Measurements from ENCODE around the gene OXA1L. TPM values are rescaled to one million over a fixed set of nuclear protein-coding genes. Genes with fewer than 3 reads are reported as not detected.
A peak's percentile ranks its signal among the peaks of the same experiment; 100 is the strongest.

The OXA1L gene
- total and polyA plus RNA-seq, 2 of the 13 experiments (the other 11 are each of a cell fraction or from before 2014, with no cell fraction given) = 230 to 589 TPM

DNA sequence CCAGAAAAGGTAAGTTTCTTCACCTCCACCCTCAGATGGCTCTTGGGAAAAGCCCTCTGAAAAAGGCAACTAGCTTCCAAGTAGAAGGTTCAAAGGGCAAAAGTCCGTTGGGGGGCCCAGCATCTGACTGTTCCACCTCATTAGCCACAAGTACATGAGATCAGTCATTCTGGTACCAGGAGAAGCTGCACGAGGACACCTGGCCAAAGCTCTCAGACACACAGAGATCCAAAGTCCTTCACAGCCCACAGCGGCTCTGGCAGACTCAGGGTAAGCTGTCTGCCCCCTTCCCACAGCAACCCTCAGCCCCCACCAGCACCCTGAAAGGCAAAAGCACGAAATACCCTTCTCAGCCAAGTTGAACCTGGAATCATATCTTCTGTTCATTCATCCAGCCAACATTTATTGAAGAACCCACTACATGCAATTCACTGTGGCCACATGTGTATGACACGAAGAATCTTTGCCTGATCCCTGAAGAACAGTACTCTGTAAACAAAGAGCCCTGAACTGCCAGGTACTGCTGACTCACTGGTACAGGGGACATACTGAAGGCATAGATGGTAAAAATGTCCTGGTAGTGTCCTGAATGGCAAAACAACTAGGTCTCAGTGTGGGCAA lies 29.7 kb downstream of the OXA1L start (continued):
- TF ChIP-seq BCL3 (CRISPR knock-in tag; IDR thresholded peaks at IDR 0.05) = 0 out of 2 replicates have a peak, but pooled peaks have one; percentile 58
- peak; percentile 18; the same call in 1 of the 2 replicates for TF ChIP-seq ZNF772 (CRISPR knock-in tag; IDR thresholded peaks at IDR 0.05)
- no peak for TF ChIP-seq ZUFSP (CRISPR knock-in tag; IDR thresholded peaks at IDR 0.05; ENCODE audit: borderline replicate concordance)
- peak; percentile 85; the same call in 1 of the 2 replicates for TF ChIP-seq ZNF614 (CRISPR knock-in tag; IDR thresholded peaks at IDR 0.05; ENCODE audit: borderline replicate concordance)
- peak; percentile 82 for TF ChIP-seq FOXA3 (CRISPR knock-in tag; IDR thresholded peaks at IDR 0.05)
- TF ChIP-seq ZNF891 (CRISPR knock-in tag; IDR thresholded peaks at IDR 0.05) = 0 out of 2 replicates have a peak, but pooled peaks have one; percentile 30
- TF ChIP-seq ZNF460 (CRISPR knock-in tag; IDR thresholded peaks at IDR 0.05; ENCODE audit: borderline replicate concordance) = no peak
- TF ChIP-seq, protein P1, sequence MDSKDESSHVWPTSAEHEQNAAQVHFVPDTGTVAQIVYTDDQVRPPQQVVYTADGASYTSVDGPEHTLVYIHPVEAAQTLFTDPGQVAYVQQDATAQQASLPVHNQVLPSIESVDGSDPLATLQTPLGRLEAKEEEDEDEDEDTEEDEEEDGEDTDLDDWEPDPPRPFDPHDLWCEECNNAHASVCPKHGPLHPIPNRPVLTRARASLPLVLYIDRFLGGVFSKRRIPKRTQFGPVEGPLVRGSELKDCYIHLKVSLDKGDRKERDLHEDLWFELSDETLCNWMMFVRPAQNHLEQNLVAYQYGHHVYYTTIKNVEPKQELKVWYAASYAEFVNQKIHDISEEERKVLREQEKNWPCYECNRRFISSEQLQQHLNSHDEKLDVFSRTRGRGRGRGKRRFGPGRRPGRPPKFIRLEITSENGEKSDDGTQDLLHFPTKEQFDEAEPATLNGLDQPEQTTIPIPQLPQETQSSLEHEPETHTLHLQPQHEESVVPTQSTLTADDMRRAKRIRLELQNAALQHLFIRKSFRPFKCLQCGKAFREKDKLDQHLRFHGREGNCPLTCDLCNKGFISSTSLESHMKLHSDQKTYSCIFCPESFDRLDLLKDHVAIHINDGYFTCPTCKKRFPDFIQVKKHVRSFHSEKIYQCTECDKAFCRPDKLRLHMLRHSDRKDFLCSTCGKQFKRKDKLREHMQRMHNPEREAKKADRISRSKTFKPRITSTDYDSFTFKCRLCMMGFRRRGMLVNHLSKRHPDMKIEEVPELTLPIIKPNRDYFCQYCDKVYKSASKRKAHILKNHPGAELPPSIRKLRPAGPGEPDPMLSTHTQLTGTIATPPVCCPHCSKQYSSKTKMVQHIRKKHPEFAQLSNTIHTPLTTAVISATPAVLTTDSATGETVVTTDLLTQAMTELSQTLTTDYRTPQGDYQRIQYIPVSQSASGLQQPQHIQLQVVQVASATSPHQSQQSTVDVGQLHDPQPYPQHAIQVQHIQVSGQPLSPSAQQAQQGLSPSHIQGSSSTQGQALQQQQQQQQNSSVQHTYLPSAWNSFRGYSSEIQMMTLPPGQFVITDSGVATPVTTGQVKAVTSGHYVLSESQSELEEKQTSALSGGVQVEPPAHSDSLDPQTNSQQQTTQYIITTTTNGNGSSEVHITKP (CRISPR knock-in tag; IDR thresholded peaks at IDR 0.05; ENCODE audit: low read depth) = 0 out of 2 replicates have a peak, but pooled peaks have one; percentile 49
- TF ChIP-seq ZNF790 (CRISPR knock-in tag; IDR thresholded peaks at IDR 0.05; ENCODE audit: borderline replicate concordance) = no peak
- TF ChIP-seq MIER3 (CRISPR knock-in tag; IDR thresholded peaks at IDR 0.05; ENCODE audit: borderline replicate concordance) = peak; percentile 47; the same call in 1 of the 2 replicates
- TF ChIP-seq SALL2 (CRISPR knock-in tag; IDR thresholded peaks at IDR 0.05) = no peak
- peak; percentile 100 for TF ChIP-seq ZNF691 (CRISPR knock-in tag; IDR thresholded peaks at IDR 0.05; ENCODE audit: borderline replicate concordance, low read depth)
- peak; percentile 23 for TF ChIP-seq RXRB (CRISPR knock-in tag; IDR thresholded peaks at IDR 0.05; ENCODE audit: borderline replicate concordance)
- peak; percentile 63 for TF ChIP-seq HMG20A (CRISPR knock-in tag; IDR thresholded peaks at IDR 0.05; ENCODE audit: borderline replicate concordance)
- TF ChIP-seq XRCC5 (optimal IDR thresholded peaks at IDR 0.05; ENCODE audit: low read length) = peak; percentile 62
- TF ChIP-seq ZNF546 (CRISPR knock-in tag; conservative IDR thresholded peaks at IDR 0.05) = no peak
- 0 out of 2 replicates have a peak, but pooled peaks have one; percentile 26 for TF ChIP-seq NFYC (CRISPR knock-in tag; IDR thresholded peaks at IDR 0.05)
- peak; percentile 82 for TF ChIP-seq HNF4G (IDR thresholded peaks at IDR 0.05; ENCODE audit: borderline replicate concordance, low read depth, low read length)
- TF ChIP-seq HNF4G (CRISPR knock-in tag; IDR thresholded peaks at IDR 0.05; ENCODE audit: borderline replicate concordance, low read depth) = peak; percentile 44; the same call in 1 of the 2 replicates
- TF ChIP-seq, protein P2, sequence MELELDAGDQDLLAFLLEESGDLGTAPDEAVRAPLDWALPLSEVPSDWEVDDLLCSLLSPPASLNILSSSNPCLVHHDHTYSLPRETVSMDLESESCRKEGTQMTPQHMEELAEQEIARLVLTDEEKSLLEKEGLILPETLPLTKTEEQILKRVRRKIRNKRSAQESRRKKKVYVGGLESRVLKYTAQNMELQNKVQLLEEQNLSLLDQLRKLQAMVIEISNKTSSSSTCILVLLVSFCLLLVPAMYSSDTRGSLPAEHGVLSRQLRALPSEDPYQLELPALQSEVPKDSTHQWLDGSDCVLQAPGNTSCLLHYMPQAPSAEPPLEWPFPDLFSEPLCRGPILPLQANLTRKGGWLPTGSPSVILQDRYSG (CRISPR knock-in tag; IDR thresholded peaks at IDR 0.05) = no peak
- TF ChIP-seq PLRG1 (conservative IDR thresholded peaks at IDR 0.05) = no peak

All from HepG2 (cell line).